ENCODE results near the gene HSPB7.
"Not testable (repeated sequence)": the region's sequence is repeated elsewhere in the genome, so short reads cannot be mapped to it uniquely, and the experiment has no call there.

Gene HSPB7

GRCh38 chr1:16020878-16021277 is 3.0 kb upstream of the HSPB7 start:
- not testable (repeated sequence) for DNase-seq

- no peak for DNase-seq
Measured at GRCh38 chr1:16020325-16020724, 2.5 kb upstream of the HSPB7 start.

- no peak for DNase-seq
Measured at GRCh38 chr1:16019644-16020277, 1.9 kb upstream of the HSPB7 start.

GRCh38 chr1:16018749-16019643 is 1.2 kb upstream of the HSPB7 start:
- DNase-seq, result no peak

GRCh38 chr1:16018308-16018707 is 465 bp upstream of the HSPB7 start:
- no peak for DNase-seq

- no peak for DNase-seq
Measured at GRCh38 chr1:16017076-16017460, 775 bp downstream of the HSPB7 start.

- no peak for DNase-seq
Measured at GRCh38 chr1:16015960-16016901, 1.6 kb downstream of the HSPB7 start.

- no peak for DNase-seq
Measured at GRCh38 chr1:16015491-16015890, 2.4 kb downstream of the HSPB7 start.

GRCh38 chr1:16014509-16015482 is 3.0 kb downstream of the HSPB7 start:
- no peak for DNase-seq

GRCh38 chr1:16013908-16014258 is 4.0 kb downstream of the HSPB7 start:
- DNase-seq, result no peak

- no peak for DNase-seq
Measured at GRCh38 chr1:16013220-16013907, 4.5 kb downstream of the HSPB7 start.

GRCh38 chr1:16012590-16013219 is 5.1 kb downstream of the HSPB7 start:
- no peak for DNase-seq

GRCh38 chr1:16011936-16012589 is 5.8 kb downstream of the HSPB7 start:
- no peak for DNase-seq

- no peak for DNase-seq
Measured at GRCh38 chr1:16010837-16011236, 7.0 kb downstream of the HSPB7 start.

GRCh38 chr1:16009678-16010077 is 8.2 kb downstream of the HSPB7 start:
- DNase-seq, result no peak

- DNase-seq, result no peak
Measured at GRCh38 chr1:16009030-16009460, 8.8 kb downstream of the HSPB7 start.

- no peak for DNase-seq
Measured at GRCh38 chr1:16007671-16008341, 10.0 kb downstream of the HSPB7 start.

- no peak for DNase-seq
Measured at GRCh38 chr1:16006552-16007485, 11.0 kb downstream of the HSPB7 start.

GRCh38 chr1:16006010-16006409 is 11.8 kb downstream of the HSPB7 start:
- no peak for DNase-seq
